Natural killer cell (primary cell): Measurements from ENCODE around the gene IL17C. TPM values are rescaled to one million over a fixed set of nuclear protein-coding genes. Genes with fewer than 3 reads are reported as not detected.

ENCODE experiments used
- ATAC-seq, 3 donors: fragments of 150-1000 bp in 2 of 3; fragments of 200-7000 bp in 1 of 3; cut with Tn5 transposase; 1 replicate in 1 of 3; 2 replicates in 2 of 3; pipeline ENCODE4 v1.10.0; 2021; ENCODE audit warnings: mild to moderate bottlenecking in 2 of 3, moderate library complexity in 2 of 3
- DNase-seq, 2 donors: peaks; one replicate each; pipeline versions ENCODE4 v3.0.0 to v3.0.0-alpha.2; 2013 to 2021; ENCODE audit warnings: mixed read lengths in 1 of 2
- H3K27ac ChIP-seq: one replicate; pipeline ENCODE4 v1.5.1; 2013; ENCODE audit warnings: mild to moderate bottlenecking, low read length
- H3K27me3 ChIP-seq: one replicate; pipeline ENCODE4 v1.6.1; 2013; ENCODE audit warnings: low read length; ENCODE audit not compliant: control insufficient read depth, insufficient read depth
- H3K36me3 ChIP-seq: one replicate; pipeline ENCODE4 v1.6.1; 2013; ENCODE audit warnings: low read length; ENCODE audit not compliant: control insufficient read depth, insufficient read depth
- H3K4me1 ChIP-seq: one replicate; pipeline ENCODE4 v1.6.1; 2013; ENCODE audit warnings: low read length; ENCODE audit not compliant: control insufficient read depth, insufficient read depth
- H3K4me3 ChIP-seq: one replicate; pipeline ENCODE4 v1.5.1; 2013; ENCODE audit warnings: low read length
- H3K9me3 ChIP-seq: one replicate; pipeline ENCODE4 v1.6.1; 2013; ENCODE audit warnings: low read length; ENCODE audit not compliant: control insufficient read depth, insufficient read depth
- H3K27ac Mint-ChIP-seq, 2 donors: one replicate each; pipeline ENCODE4 v1.8.0; 2022; ENCODE audit warnings: mild to moderate bottlenecking in 2 of 2, mixed read lengths in 2 of 2, moderate library complexity in 1 of 2
- H3K27me3 Mint-ChIP-seq, 2 donors: one replicate each; pipeline ENCODE4 v1.8.0; 2022; ENCODE audit warnings: low read depth in 2 of 2, mixed read lengths in 2 of 2
- H3K36me3 Mint-ChIP-seq: one replicate; pipeline ENCODE4 v1.8.0; 2022; ENCODE audit warnings: mixed read lengths
- H3K4me1 Mint-ChIP-seq, 2 donors: one replicate each; pipeline ENCODE4 v1.8.0; 2022; ENCODE audit warnings: mixed read lengths in 2 of 2
- H3K4me3 Mint-ChIP-seq: one replicate; pipeline ENCODE4 v1.8.0; 2022; ENCODE audit warnings: mild to moderate bottlenecking, moderate library complexity, mixed read lengths
- H3K9me3 Mint-ChIP-seq, 2 donors: one replicate each; pipeline ENCODE4 v1.8.0; 2022; ENCODE audit warnings: mixed read lengths in 2 of 2
- WGBS: methylation state at CpG from one replicate; pipeline ENCODE4 v1.1.7; 2013; ENCODE audit warnings: missing lambda C conversion rate; ENCODE audit not compliant: insufficient coverage; 5-methylcytosine and 5-hydroxymethylcytosine counted together
- intact Hi-C: fragments of 100-400 bp; cut with micrococcal nuclease; formaldehyde crosslinking; loops from one replicate; pipeline ENCODE4 v1.14.2; 2022
- total RNA-seq, 4 donors: library from RNA; stranded (reverse); fragments of 120-200 nt in 1 of 4; gene quantifications; one replicate each; pipeline versions ENCODE4 v1.2.3 to v1.2.4, GENCODE V29; 2013 to 2022
- TF ChIP-seq, protein P1 (sequence below): fragments of 200-600 bp; IDR thresholded peaks from one replicate; pipeline ENCODE4 v1.8.0; 2022; ENCODE audit warnings: antibody characterized with exemption

The IL17C gene
- total RNA-seq, 3 donors from 2014 or later (not counting 1 experiment from before 2014, with no cell fraction given) = 0.61 to 3.0 (median 1.2) TPM

DNA sequence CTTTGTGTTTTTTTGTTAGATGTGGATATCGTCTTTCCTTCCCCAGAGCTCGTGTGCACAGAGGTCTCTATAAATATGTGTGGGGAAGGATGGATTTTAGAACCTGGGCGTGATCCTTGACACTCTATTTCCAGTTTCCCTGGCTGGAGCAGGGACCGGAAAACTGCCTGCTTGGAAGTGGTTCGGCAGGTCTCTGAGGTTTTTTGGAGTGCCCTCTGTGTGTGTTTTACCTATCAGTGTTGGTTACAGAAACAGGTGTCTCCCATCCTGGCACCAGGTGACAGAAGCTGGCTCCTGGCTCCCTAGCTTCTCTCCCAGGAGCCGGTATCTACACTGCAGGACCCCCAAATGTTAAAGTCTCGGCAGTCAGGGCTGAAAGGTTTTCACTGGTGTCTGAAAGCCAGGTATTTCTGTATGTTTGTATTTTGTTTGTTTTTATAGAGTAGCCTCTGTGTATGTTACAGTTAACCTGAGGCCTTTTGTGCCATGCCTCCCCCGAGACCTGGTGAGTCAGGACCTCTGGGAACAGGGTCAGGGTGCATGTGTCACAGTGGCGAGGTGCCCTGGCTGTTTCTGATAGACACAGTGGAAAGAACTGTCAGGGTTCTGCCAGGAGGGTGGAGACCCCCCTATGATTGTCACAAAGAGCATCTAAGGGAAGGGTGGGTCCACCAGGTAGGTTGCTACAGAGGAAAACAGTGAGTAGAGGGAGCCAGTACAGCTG, 36.9 kb upstream of the IL17C start:
- no peak overlapping the region for H3K27ac ChIP-seq
- intact Hi-C loops = no loop called here
- no peak overlapping the region for H3K4me3 ChIP-seq
- H3K9me3 ChIP-seq = no peaks in the 10 kb centered on the region
- H3K4me3 Mint-ChIP-seq = no peak overlapping the region
- H3K36me3 Mint-ChIP-seq = no peaks in the 10 kb centered on the region
- no peaks in the 10 kb centered on the region for H3K9me3 Mint-ChIP-seq
- peaks cover 43% of the 10 kb centered on the region for H3K36me3 ChIP-seq
- ATAC-seq = no peak
- H3K4me1 ChIP-seq = peaks cover 3% of the 10 kb centered on the region
- H3K4me1 Mint-ChIP-seq = peaks cover 0 to 5% of the 10 kb centered on the region in 2 donors
- DNase-seq = no peak
- H3K27ac Mint-ChIP-seq = peak overlapping the region in 1 of 2 donors; percentile 50
- WGBS = 97% methylated on average over 9 of the region's 9 CpGs
- TF ChIP-seq, protein P1, sequence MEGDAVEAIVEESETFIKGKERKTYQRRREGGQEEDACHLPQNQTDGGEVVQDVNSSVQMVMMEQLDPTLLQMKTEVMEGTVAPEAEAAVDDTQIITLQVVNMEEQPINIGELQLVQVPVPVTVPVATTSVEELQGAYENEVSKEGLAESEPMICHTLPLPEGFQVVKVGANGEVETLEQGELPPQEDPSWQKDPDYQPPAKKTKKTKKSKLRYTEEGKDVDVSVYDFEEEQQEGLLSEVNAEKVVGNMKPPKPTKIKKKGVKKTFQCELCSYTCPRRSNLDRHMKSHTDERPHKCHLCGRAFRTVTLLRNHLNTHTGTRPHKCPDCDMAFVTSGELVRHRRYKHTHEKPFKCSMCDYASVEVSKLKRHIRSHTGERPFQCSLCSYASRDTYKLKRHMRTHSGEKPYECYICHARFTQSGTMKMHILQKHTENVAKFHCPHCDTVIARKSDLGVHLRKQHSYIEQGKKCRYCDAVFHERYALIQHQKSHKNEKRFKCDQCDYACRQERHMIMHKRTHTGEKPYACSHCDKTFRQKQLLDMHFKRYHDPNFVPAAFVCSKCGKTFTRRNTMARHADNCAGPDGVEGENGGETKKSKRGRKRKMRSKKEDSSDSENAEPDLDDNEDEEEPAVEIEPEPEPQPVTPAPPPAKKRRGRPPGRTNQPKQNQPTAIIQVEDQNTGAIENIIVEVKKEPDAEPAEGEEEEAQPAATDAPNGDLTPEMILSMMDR = no peak
- no peaks in the 10 kb centered on the region for H3K27me3 ChIP-seq
- no peaks in the 10 kb centered on the region for H3K27me3 Mint-ChIP-seq

DNA sequence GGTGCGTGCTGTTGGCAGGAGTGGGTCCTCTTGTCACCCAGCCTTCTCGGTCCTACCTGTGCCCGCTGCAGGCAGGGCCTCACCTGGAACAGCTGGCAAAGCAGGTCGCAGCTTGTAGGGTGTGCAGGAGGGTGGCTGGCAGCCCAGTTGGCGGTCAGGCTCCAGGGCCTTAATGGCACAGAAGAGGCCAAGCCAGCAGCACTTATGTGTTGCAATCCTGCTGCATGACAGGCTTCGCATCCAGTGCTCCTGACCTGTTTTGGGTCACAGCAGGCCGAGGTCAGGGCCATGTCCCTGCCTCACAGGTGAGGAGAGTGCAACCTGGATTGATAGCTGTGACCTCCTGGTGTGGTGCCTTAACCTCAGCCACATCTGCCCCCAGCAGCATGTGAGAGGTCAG, 36.3 kb upstream of the IL17C start:
- Histone ChIP-seq H3K36me3 (peaks cover 43% of the 10 kb centered on the region), H3K9me3 (no peaks in the 10 kb centered on the region), H3K27ac (no peak overlapping the region), H3K4me3 (no peak overlapping the region), H3K27me3 (no peaks in the 10 kb centered on the region), H3K4me1 (peaks cover 3% of the 10 kb centered on the region)
- Mint-ChIP-seq H3K36me3 (peaks cover under 1% of the 10 kb centered on the region), H3K27ac (peak overlapping the region in 1 of 2 donors; percentile 50), H3K4me3 (no peak overlapping the region), H3K4me1 (peaks cover 0 to 5% of the 10 kb centered on the region in 2 donors), H3K27me3 (no peaks in the 10 kb centered on the region), H3K9me3 (no peaks in the 10 kb centered on the region)
- 89% methylated on average over 7 of the region's 7 CpGs for WGBS
- DNase-seq (no peak), ATAC-seq (no peak)
- intact Hi-C loops = no loop called here
- TF ChIP-seq, protein P1 = no peak

DNA sequence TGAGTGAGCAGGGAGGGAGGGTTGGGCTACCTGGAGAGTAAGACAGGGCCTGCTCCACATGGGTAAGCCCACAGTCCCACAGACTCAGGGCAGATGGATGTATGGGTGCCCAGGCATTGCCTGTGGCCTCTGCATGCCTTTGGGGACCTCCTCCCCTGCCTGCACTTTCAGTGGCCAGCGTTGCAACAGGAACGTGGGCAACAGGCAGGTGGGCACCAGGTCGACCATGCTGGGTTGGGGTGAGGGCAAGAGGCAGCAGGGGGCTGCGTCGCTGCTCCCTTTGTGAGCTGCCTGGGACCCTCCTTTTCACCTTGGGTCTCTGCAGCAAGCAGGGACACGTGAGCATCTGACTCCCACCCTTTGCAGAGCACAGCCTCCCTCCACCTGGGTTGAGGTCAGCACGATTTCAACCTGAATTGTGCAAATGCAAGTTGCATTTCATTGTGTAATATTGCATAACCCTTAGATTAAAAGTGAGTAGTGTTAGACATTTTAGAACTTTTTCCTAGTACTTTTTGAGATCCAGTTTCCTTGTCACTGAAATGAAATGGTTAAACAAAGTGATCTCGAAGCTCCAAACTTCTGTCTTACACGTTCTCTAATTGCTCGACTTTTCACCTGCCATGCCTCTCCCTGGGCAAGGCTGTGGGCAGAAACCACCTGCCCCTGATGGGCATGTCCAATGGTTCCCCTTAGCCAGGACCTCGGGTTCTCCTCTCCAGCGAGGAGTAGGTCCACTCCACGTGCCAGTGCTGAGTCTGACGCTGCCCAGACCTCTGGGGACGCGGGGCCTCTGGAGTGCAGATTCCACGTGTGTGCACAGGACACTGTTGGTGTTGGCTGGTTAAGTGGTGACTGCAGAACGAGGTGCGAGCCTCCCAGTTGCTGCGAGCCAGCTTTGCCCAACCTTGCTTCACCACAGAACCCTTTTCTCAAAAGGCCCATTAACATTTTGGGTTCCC, 32.9 kb upstream of the IL17C start:
- H3K27ac ChIP-seq = no peak overlapping the region
- ATAC-seq (peak in 1 of 3 donors; percentile 7), DNase-seq (no peak)
- no peaks in the 10 kb centered on the region for H3K9me3 Mint-ChIP-seq
- H3K27me3 ChIP-seq = no peaks in the 10 kb centered on the region
- H3K4me1 Mint-ChIP-seq = peaks cover 0 to 13% of the 10 kb centered on the region in 2 donors
- no peaks in the 10 kb centered on the region for H3K9me3 ChIP-seq
- peaks cover 12% of the 10 kb centered on the region for H3K36me3 Mint-ChIP-seq
- H3K27me3 Mint-ChIP-seq = no peaks in the 10 kb centered on the region
- no peaks in the 10 kb centered on the region for H3K4me1 ChIP-seq
- no peak overlapping the region for H3K4me3 ChIP-seq
- peaks cover 34% of the 10 kb centered on the region for H3K36me3 ChIP-seq
- no peak overlapping the region for H3K27ac Mint-ChIP-seq
- no peak overlapping the region for H3K4me3 Mint-ChIP-seq
- intact Hi-C loops = no loop called here
- 94% methylated on average over 18 of the region's 20 CpGs for WGBS
- TF ChIP-seq, protein P1 = no peak
